Measurements from ENCODE around the gene NUAK1. TPM values are rescaled to one million over a fixed set of nuclear protein-coding genes. Genes with fewer than 3 reads are reported as not detected.
A peak's percentile ranks its signal among the peaks of the same experiment; 100 is the strongest.

The NUAK1 gene
- 38.8 TPM for total RNA-seq
- long read RNA-seq, full-length matches to known transcripts, result 26 of 69 reads
- long read RNA-seq, partial matches to known transcripts, result 2 of 69 reads
- long read RNA-seq, other reads (novel, unspliced or antisense), result 41 of 69 reads

DNA sequence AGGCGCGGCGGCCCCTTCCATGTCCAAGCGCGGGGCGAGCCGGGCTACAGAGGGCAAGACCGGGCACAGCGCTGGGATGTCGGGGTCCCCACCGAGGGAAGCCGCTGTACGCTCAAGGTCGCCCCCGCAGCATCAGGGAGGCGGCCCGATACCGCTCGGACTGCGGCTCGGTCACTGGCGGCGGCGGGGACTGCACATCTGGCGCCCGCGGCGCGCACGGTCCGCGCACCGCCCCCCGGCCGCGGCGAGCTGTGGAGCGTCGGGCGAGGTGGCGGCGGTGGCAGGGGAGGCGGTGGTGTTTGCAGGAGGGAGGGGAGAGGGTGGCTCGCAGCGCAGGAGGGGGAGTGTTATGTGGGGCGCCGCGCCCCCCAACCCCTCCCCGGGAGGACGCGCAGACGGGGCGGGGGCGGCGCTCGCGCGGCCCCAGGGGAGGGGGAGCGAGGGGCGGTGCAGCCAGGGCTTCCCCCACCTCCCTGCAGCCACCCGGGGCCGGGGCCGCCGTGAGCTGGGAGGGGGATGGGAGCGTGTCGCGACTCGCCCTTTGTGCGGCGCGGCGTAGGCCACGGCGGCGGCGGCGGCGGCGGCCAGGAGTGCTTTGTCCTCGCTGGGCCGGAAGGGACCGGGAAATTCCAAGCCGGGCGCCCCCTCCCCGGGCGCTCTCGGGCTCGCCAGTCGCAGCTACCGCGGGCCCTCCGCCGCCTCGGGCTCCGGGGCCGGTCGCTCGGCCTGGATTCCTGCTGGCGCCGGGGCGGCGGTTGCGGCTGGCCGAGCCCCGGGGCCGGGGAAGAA, at the start of gene NUAK1:
NUAK1 (minus strand) TSS at position 322 of the 789 bp plus-strand sequence; CDS start at position 21, 301 bp downstream.
- intact Hi-C loops (cut with micrococcal nuclease), result loop anchor here (5.0 to 10.0 kb wide), 3 partner anchors 214 to 717 kb away; no protein-coding TSS in a partner anchor
- ATAC-seq, result peak; percentile 78
- peak; percentile 88 for DNase-seq

GRCh38 chr12:106188256-106188655, 49.5 kb upstream of the NUAK1 start:
- intact Hi-C loops (cut with micrococcal nuclease), result no loop called here
- ATAC-seq (peak; percentile 40), DNase-seq (no peak)

GRCh38 chr12:106187842-106188241, 49.1 kb upstream of the NUAK1 start:
- DNase-seq (no peak), ATAC-seq (no peak)
- intact Hi-C loops (cut with micrococcal nuclease), result no loop called here

- no peak for DNase-seq
- ATAC-seq, result no peak
- intact Hi-C loops (cut with micrococcal nuclease), result no loop called here
These were observed 48.5 kb upstream of the NUAK1 start for GRCh38 chr12:106187155-106187789.

DNA sequence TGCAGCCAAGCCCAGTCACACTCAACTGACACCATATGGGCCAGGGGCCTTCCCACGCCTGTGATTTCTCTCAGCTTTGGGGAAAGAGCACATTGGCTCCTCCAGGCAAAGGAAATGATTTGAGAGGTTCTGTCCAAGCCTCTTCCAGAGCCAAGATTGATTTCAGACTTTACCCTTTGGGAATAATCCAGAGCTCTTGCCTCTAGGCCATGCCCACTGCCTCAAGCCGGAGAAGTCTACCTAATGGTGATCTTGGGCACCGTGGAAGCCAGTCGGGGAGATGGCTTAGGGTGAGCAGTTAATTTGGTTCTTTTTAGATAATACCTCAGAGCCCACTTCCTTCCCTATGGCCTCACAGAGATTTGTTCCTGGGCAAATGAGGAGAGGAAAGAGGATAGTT, 45.0 kb upstream of the NUAK1 start:
- no peak for ATAC-seq
- intact Hi-C loops (cut with micrococcal nuclease), result no loop called here
- no peak for DNase-seq

DNA sequence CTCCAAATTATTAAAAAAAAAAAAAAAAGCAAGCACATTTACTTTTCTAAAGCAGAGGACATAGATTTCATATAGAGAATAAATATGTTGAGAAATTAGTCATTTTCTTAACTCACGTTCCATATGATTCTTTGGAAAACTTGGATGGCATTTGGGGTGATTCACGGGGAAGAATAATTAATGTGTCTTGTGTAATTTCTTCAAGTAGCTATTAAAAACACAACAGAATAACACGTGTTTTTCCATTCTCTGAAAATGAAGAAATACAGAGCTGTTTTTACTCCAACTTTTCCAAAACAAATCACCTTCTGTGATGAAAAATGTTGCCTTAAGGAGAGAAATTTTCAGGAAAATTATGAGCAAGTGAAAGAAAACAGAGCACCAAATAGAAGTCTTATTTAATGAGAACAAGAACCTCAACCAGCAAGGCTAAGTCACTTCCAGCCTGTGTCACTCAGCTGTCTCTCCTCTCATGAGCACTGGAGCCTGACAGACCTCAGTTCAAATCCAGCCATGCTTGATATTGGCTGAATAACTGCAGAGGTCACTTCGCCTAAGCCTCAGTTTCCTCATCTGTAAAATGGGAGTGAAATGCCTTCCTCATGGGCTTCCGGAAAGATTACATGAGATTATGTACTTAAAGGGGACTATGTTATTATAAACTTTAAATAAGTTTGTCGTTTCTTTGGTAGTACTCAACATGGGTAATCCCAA, 42.8 kb upstream of the NUAK1 start:
- intact Hi-C loops (cut with micrococcal nuclease), result no loop called here
- DNase-seq, result no peak
- no peak for ATAC-seq

DNA sequence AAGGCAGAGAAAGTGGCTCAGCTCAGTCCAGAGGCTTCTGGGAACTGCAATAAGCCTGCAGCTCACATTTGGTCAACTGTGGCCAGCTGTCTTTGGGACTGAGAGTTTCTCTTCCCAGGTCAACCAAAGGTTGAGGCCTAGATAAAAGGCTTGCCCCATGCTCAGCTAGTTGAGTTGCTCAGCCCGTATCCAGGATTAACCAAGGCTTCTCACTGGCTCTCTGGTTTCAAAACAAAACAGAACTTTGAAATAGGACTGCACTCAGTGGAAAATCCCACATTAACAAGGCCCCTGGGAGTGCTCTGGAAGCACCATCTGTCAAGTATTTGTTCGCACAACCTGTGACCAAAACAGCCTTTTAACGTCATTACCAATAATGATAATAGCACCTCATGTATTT, 40.3 kb upstream of the NUAK1 start:
- DNase-seq, result peak; percentile 34
- peak; percentile 92 for ATAC-seq
- intact Hi-C loops (cut with micrococcal nuclease), result no loop called here

- no peak for ATAC-seq
- intact Hi-C loops (cut with micrococcal nuclease), result no loop called here
These were observed 39.8 kb upstream of the NUAK1 start for GRCh38 chr12:106178562-106178961.

DNA sequence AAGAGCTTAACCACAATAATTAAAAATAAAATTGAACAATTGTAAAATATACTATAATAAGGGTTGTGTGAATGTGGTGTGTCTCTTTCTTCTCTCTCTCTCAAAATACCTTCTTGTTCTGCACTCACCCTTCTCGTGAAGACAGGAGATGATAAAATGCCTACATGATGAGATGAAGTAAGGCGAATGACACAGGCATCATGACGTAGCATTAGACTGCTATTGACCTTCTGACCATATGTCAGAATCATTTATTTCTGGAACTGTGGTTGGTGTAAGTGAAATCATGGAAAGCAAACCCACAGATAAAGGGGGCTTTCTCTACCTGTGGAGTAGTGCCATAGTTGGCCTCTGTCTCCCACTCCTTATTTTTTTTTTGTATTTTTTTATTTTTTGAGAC, 37.8 kb upstream of the NUAK1 start:
- intact Hi-C loops (cut with micrococcal nuclease), result no loop called here
- DNase-seq (no peak), ATAC-seq (no peak)

More at GRCh38 chr12:106178562-106178961, 39.8 kb upstream of the NUAK1 start:
- no peak for DNase-seq

DNA sequence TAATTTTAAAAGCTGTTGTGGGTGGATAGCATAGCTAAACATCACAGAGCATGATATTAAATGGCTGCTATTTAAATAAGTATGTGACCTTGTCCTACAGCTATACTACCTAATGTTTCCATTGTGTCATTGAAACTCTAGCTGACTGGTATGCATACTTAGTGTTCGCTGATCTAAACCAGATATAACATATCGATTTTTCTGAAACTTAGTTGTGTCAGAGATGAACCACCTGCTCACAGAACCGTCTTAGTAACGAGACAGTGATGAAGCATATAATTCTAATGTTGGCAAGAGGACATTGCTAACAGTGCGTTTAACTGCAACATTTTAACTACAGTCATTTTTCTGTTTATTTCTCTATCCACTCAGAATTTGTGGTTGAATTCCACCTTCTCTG, 36.1 kb upstream of the NUAK1 start:
- intact Hi-C loops (cut with micrococcal nuclease), result no loop called here
- ATAC-seq, result no peak
- no peak for DNase-seq

DNA sequence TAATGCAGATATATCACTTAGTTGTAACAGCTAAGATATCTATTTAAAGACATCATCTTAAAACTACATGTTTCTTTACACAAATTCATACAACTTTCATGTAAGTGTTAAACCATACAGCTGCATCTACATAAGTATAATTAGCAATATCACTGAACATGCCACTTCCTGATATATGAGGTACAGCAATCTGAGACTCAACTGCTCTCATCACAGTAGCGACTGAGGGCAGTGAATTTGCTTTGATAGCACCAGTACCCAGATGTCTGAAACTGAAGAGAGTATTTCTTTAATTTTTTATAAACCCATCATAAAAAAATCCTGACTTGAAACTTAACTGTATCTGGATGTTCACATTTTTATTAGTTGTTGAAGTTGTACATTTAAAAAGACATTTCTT, 34.7 kb upstream of the NUAK1 start:
- DNase-seq (no peak), ATAC-seq (no peak)
- intact Hi-C loops (cut with micrococcal nuclease), result no loop called here

DNA sequence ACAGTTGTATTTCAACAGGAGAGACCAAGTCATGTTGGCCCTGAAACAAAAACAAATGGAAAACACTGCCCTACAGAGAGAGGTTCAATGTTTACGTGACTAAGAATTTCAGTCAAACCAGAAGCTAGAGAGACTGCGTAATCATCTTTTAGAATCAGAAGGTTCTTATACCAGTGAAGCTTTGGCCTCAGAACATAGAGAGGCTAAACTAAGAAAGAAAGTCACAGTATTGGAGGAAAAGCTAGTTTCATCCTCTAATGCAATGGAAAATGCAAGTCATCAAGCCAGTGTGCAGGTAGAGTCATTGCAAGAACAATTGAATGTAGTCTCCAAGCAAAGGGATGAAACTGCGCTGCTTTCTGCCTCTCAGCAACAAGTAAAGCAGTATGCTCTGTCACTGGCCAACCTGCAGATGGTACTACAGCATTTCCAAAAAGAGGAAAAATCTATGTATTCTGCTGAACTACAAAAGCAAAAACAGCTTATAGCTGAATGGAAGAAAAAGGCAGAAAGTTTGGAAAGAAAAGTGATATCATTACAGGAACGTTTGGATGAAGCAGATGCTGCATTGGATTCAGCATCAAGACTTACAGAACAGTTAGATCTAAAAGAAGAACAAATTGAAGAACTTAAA, 32.5 kb upstream of the NUAK1 start:
- intact Hi-C loops (cut with micrococcal nuclease), result no loop called here
- no peak for DNase-seq
- no peak for ATAC-seq

- ATAC-seq, result no peak
- intact Hi-C loops (cut with micrococcal nuclease), result no loop called here
- DNase-seq, result no peak
These were observed 31.5 kb upstream of the NUAK1 start for GRCh38 chr12:106170285-106170684.

DNA sequence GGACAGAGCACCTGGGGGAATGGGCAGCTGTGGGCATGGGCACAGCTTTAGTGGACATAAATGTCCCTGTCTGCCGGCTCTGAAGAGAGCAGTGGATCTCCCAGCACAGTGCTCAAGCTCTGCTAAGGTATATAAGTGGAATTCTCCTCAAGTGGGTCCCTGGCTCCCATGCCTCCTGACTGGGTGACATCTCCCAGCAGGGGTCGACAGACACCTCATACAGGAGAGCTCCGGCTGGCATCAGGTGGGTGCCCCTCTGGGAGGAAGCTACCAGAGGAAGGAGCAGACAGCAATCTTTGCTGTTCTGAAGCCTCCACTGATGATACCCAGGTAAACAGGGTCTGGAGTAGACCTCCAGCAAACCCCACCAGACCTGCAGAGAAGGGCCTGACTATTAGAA, 25.0 kb upstream of the NUAK1 start:
- intact Hi-C loops (cut with micrococcal nuclease), result no loop called here
- no peak for ATAC-seq
- DNase-seq, result no peak

- intact Hi-C loops (cut with micrococcal nuclease), result no loop called here
- ATAC-seq (no peak), DNase-seq (no peak)
These were observed 22.7 kb upstream of the NUAK1 start for GRCh38 chr12:106161491-106161890.

GRCh38 chr12:106160915-106161314, 22.2 kb upstream of the NUAK1 start:
- intact Hi-C loops (cut with micrococcal nuclease), result no loop called here
- no peak for ATAC-seq
- DNase-seq, result no peak

- ATAC-seq, result no peak
- intact Hi-C loops (cut with micrococcal nuclease), result no loop called here
- DNase-seq, result no peak
These were observed 19.0 kb upstream of the NUAK1 start for GRCh38 chr12:106157802-106158201.

- no peak for ATAC-seq
- no peak for DNase-seq
- intact Hi-C loops (cut with micrococcal nuclease), result no loop called here
These were observed 16.1 kb upstream of the NUAK1 start for GRCh38 chr12:106154751-106155273.

GRCh38 chr12:106152334-106152733, 13.6 kb upstream of the NUAK1 start:
- intact Hi-C loops (cut with micrococcal nuclease), result no loop called here
- DNase-seq (no peak), ATAC-seq (no peak)

All from left ventricle myocardium superior (tissue), 1 donor.